Progenitor cell of endocrine pancreas (in vitro differentiated cells): Measurements from ENCODE around the gene CDH16. TPM values are rescaled to one million over a fixed set of nuclear protein-coding genes. Genes with fewer than 3 reads are reported as not detected.
A peak's percentile ranks its signal among the peaks of the same experiment; 100 is the strongest.
"Not testable (repeated sequence)": the region's sequence is repeated elsewhere in the genome, so short reads cannot be mapped to it uniquely, and the experiment has no call there.

Experiments used
- DNase-seq: peaks from one replicate; pipeline ENCODE4 v3.0.0; 2021; ENCODE audit warnings: low spot score; ENCODE audit not compliant: unreplicated experiment
- H3K27ac Mint-ChIP-seq: 2 replicates; pipeline ENCODE4 v1.8.0; 2021; ENCODE audit warnings: mild to moderate bottlenecking, moderate library complexity, mixed read lengths
- H3K27me3 Mint-ChIP-seq: 2 replicates; pipeline ENCODE4 v1.8.0; 2021; ENCODE audit warnings: mixed read lengths
- H3K36me3 Mint-ChIP-seq: 2 replicates; pipeline ENCODE4 v1.8.0; 2022; ENCODE audit warnings: mixed read lengths; ENCODE audit not compliant: insufficient read depth
- H3K4me1 Mint-ChIP-seq: 2 replicates; pipeline ENCODE4 v1.8.0; 2021; ENCODE audit warnings: low read depth, mixed read lengths
- H3K4me3 Mint-ChIP-seq: 2 replicates; pipeline ENCODE4 v1.8.0; 2021; ENCODE audit warnings: low read depth, mild to moderate bottlenecking, moderate library complexity, mixed read lengths
- H3K9me3 Mint-ChIP-seq: 2 replicates; pipeline ENCODE4 v1.8.0; 2021; ENCODE audit warnings: low read depth, mixed read lengths
- CTCF ChIP-seq: fragments of 200-600 bp; sonication (generic); IDR thresholded peaks from one replicate; pipeline ENCODE4 v1.5.0; 2021; ENCODE audit warnings: antibody characterized with exemption, mild to moderate bottlenecking; ENCODE audit not compliant: unreplicated experiment
- total RNA-seq: library from RNA; stranded (reverse); gene quantifications from 2 replicates; pipeline ENCODE4 v1.2.1, GENCODE V29; 2021

CDH16 gene
- total RNA-seq, 1 donor from 2014 or later, result not detected

- H3K36me3 Mint-ChIP-seq, result peaks cover 11% of the 10 kb centered on the region
- no peak for DNase-seq
- H3K4me1 Mint-ChIP-seq, result peaks cover 8% of the 10 kb centered on the region
- no peak for TF ChIP-seq CTCF
- H3K4me3 Mint-ChIP-seq, result no peak overlapping the region
- no peaks in the 10 kb centered on the region for H3K27me3 Mint-ChIP-seq
- H3K9me3 Mint-ChIP-seq, result no peaks in the 10 kb centered on the region
- no peak overlapping the region for H3K27ac Mint-ChIP-seq
Measured at GRCh38 chr16:66939366-66939765, 20.7 kb upstream of the CDH16 start.

GRCh38 chr16:66937725-66938337 is 19.1 kb upstream of the CDH16 start:
- H3K27ac Mint-ChIP-seq, result no peak overlapping the region
- peaks cover 6% of the 10 kb centered on the region for H3K36me3 Mint-ChIP-seq
- peaks cover 22% of the 10 kb centered on the region for H3K4me1 Mint-ChIP-seq
- no peak overlapping the region for H3K4me3 Mint-ChIP-seq
- no peak for DNase-seq
- no peak for TF ChIP-seq CTCF
- no peaks in the 10 kb centered on the region for H3K27me3 Mint-ChIP-seq
- no peaks in the 10 kb centered on the region for H3K9me3 Mint-ChIP-seq

- DNase-seq, result no peak
- Mint-ChIP-seq H3K27me3 (no peaks in the 10 kb centered on the region), H3K4me3 (peak overlapping the region; percentile 44), H3K9me3 (no peaks in the 10 kb centered on the region), H3K27ac (no peak overlapping the region), H3K36me3 (no peaks in the 10 kb centered on the region), H3K4me1 (peaks cover 22% of the 10 kb centered on the region)
- no peak for TF ChIP-seq CTCF
Measured at GRCh38 chr16:66936889-66937554, 18.3 kb upstream of the CDH16 start.

GRCh38 chr16:66936462-66936861 is 17.8 kb upstream of the CDH16 start:
- Mint-ChIP-seq H3K36me3 (no peaks in the 10 kb centered on the region), H3K4me1 (peaks cover 22% of the 10 kb centered on the region), H3K9me3 (no peaks in the 10 kb centered on the region), H3K4me3 (no peak overlapping the region), H3K27me3 (no peaks in the 10 kb centered on the region), H3K27ac (no peak overlapping the region)
- no peak for DNase-seq
- no peak for TF ChIP-seq CTCF

GRCh38 chr16:66935314-66936011 is 16.8 kb upstream of the CDH16 start, which contains the start of gene CES2:
Gene CES2 (plus strand): TSS chr16:66935516. CDS start chr16:66935636, 120 bp downstream.
- no peak for DNase-seq
- Mint-ChIP-seq H3K4me1 (peaks cover 22% of the 10 kb centered on the region), H3K27ac (peak within 1 kb of the TSS; percentile 96), H3K36me3 (no peaks in the 10 kb centered on the region), H3K4me3 (peak within 1 kb of the TSS; percentile 94), H3K9me3 (no peaks in the 10 kb centered on the region), H3K27me3 (no peaks in the 10 kb centered on the region)
- no peak for TF ChIP-seq CTCF

GRCh38 chr16:66934839-66935313 is 16.2 kb upstream of the CDH16 start:
- Mint-ChIP-seq H3K27ac (peak overlapping the region; percentile 96), H3K4me1 (peaks cover 22% of the 10 kb centered on the region), H3K4me3 (peak overlapping the region; percentile 94)
- H3K27me3 Mint-ChIP-seq, H3K9me3 Mint-ChIP-seq, DNase-seq, H3K36me3 Mint-ChIP-seq: not testable (repeated sequence)
